HEK293 (cell line): Measurements from ENCODE around the gene CEACAM1.
A peak's percentile ranks its signal among the peaks of the same experiment; 100 is the strongest.
"Not testable (repeated sequence)": the region's sequence is repeated elsewhere in the genome, so short reads cannot be mapped to it uniquely, and the experiment has no call there.

Experiments
- CTCF ChIA-PET: fragments of 350-600 bp; formaldehyde crosslinking; extraction: SDS; loops from one replicate; lab custom pipeline; 2021; ENCODE audit warnings: antibody characterized with exemption; lab: Yijun Ruan, JAX
- POLR2A ChIA-PET: fragments of 300-600 bp; formaldehyde crosslinking; extraction: SDS; loops from one replicate; lab custom pipeline; 2020; ENCODE audit warnings: antibody characterized with exemption, inconsistent platforms; lab: Yijun Ruan, JAX
- H3K27ac ChIP-seq: fragments of 200-500 bp; sonication (Bioruptor generic); 2 replicates; pipeline ENCODE4 v1.5.1; 2014; ENCODE audit warnings: low read depth, low read length, control low read depth, inconsistent platforms; ENCODE audit errors: extremely low read depth
- H3K36me3 ChIP-seq, 2 experiments: fragments of 200-500 bp in 1 of 2; sonication (Bioruptor generic) in 1 of 2; 1 replicate in 1 of 2; 2 replicates in 1 of 2; pipeline ENCODE4 v1.5.1; 2014 to 2017; ENCODE audit warnings: inconsistent platforms in 2 of 2, low read length in 2 of 2; ENCODE audit not compliant: control insufficient read depth in 2 of 2, insufficient read depth in 1 of 2
- H3K4me1 ChIP-seq: fragments of 200-500 bp; sonication (Bioruptor generic); 2 replicates; pipeline ENCODE4 v1.5.1; 2014; ENCODE audit warnings: mild to moderate bottlenecking, low read length, inconsistent platforms; ENCODE audit not compliant: control insufficient read depth, insufficient read depth
- H3K4me3 ChIP-seq: 2 replicates; pipeline ENCODE4 v1.5.1; 2011; ENCODE audit warnings: low read depth, mild to moderate bottlenecking, control low read depth, low read length, moderate library complexity
- H3K9me3 ChIP-seq: fragments of 200-500 bp; sonication (Bioruptor generic); 2 replicates; pipeline ENCODE4 v1.5.1; 2014; ENCODE audit warnings: low read depth, low read length, inconsistent platforms; ENCODE audit not compliant: control insufficient read depth, insufficient read depth
- CTCF ChIP-seq: fragments of 450-650 bp; formaldehyde crosslinking; IDR thresholded peaks from 2 replicates; pipeline ENCODE4 v1.5.1; 2016; ENCODE audit warnings: missing biosample characterization, missing genetic modification characterization
- KLF1 ChIP-seq: fragments of 450-650 bp; formaldehyde crosslinking; IDR thresholded peaks from 2 replicates; pipeline ENCODE4 v1.5.1; 2016; ENCODE audit warnings: missing biosample characterization, missing genetic modification characterization
- PRDM1 ChIP-seq: fragments of 450-650 bp; formaldehyde crosslinking; IDR thresholded peaks from 2 replicates; pipeline ENCODE4; 2016; ENCODE audit warnings: missing biosample characterization, missing genetic modification characterization
- TCF7L2 ChIP-seq: IDR thresholded peaks from 2 replicates; pipeline ENCODE4 v1.6.1; 2011; ENCODE audit warnings: low read depth, mild to moderate bottlenecking, inconsistent platforms, low read length, moderate library complexity, borderline replicate concordance
- ZBTB17 ChIP-seq: fragments of 450-650 bp; formaldehyde crosslinking; IDR thresholded peaks from 2 replicates; pipeline ENCODE4 v1.5.1; 2016; ENCODE audit warnings: missing biosample characterization, missing genetic modification characterization
- ZNF133 ChIP-seq: fragments of 450-650 bp; formaldehyde crosslinking; IDR thresholded peaks from 2 replicates; pipeline ENCODE4 v1.5.1; 2016; ENCODE audit warnings: missing biosample characterization, missing genetic modification characterization
- ZNF140 ChIP-seq: fragments of 450-650 bp; formaldehyde crosslinking; IDR thresholded peaks from 2 replicates; pipeline ENCODE4 v1.5.1; 2016; ENCODE audit warnings: missing biosample characterization, missing genetic modification characterization
- ZNF146 ChIP-seq: fragments of 450-650 bp; formaldehyde crosslinking; IDR thresholded peaks from 2 replicates; pipeline ENCODE4 v1.5.1; 2016; ENCODE audit warnings: missing biosample characterization, missing genetic modification characterization
- ZNF19 ChIP-seq: fragments of 450-650 bp; formaldehyde crosslinking; IDR thresholded peaks from 2 replicates; pipeline ENCODE4; 2016; ENCODE audit warnings: missing biosample characterization, missing genetic modification characterization, low read depth
- ZNF202 ChIP-seq: fragments of 450-650 bp; formaldehyde crosslinking; IDR thresholded peaks from 2 replicates; pipeline ENCODE4 v1.5.1; 2016; ENCODE audit warnings: missing biosample characterization, missing genetic modification characterization, borderline replicate concordance
- ZNF416 ChIP-seq: fragments of 450-650 bp; formaldehyde crosslinking; IDR thresholded peaks from 2 replicates; pipeline ENCODE4 v1.5.1; 2016; ENCODE audit warnings: missing biosample characterization, missing genetic modification characterization
- ZNF529 ChIP-seq: fragments of 450-650 bp; formaldehyde crosslinking; IDR thresholded peaks from 2 replicates; pipeline ENCODE4 v1.5.1; 2017; ENCODE audit warnings: missing genetic modification characterization, missing biosample characterization; ENCODE audit not compliant: insufficient replicate concordance
- ZNF561 ChIP-seq: fragments of 450-650 bp; IDR thresholded peaks from 2 replicates; pipeline ENCODE4 v1.5.1; 2018; ENCODE audit warnings: missing biosample characterization, missing genetic modification characterization, borderline replicate concordance
- ZNF692 ChIP-seq: fragments of 450-650 bp; formaldehyde crosslinking; IDR thresholded peaks from 2 replicates; pipeline ENCODE4 v1.5.1; 2016; ENCODE audit warnings: missing biosample characterization, missing genetic modification characterization
- ZNF768 ChIP-seq: fragments of 450-650 bp; formaldehyde crosslinking; IDR thresholded peaks from 2 replicates; pipeline ENCODE4 v1.5.1; 2018; ENCODE audit warnings: missing biosample characterization, mild to moderate bottlenecking, missing genetic modification characterization
- ZNF843 ChIP-seq: fragments of 450-650 bp; formaldehyde crosslinking; IDR thresholded peaks from 2 replicates; pipeline ENCODE4 v1.5.1; 2016; ENCODE audit warnings: missing biosample characterization, missing genetic modification characterization
- ZSCAN4 ChIP-seq: fragments of 450-650 bp; formaldehyde crosslinking; IDR thresholded peaks from 2 replicates; pipeline ENCODE4 v1.5.1; 2017; ENCODE audit warnings: missing biosample characterization, missing genetic modification characterization

CEACAM1 gene

GRCh38 chr19:42466521-42467182, 61.6 kb downstream of the CEACAM1 start (continued):
- no peak for TF ChIP-seq CTCF (tag by site-specific recombination)

- CTCF ChIA-PET, result interaction anchor here (0.5 to 2.8 kb wide), 10 partner anchors 11 to 959 kb away, joined by 3 to 24 read pairs (median 5); partner anchors contain the start of gene CEACAM1
Measured at GRCh38 chr19:42465827-42466280, 62.4 kb downstream of the CEACAM1 start.

GRCh38 chr19:42461700-42462324, 66.5 kb downstream of the CEACAM1 start:
- no peaks in the 10 kb centered on the region for H3K36me3 ChIP-seq
- TF ChIP-seq ZNF768 (tag by site-specific recombination) (no peak), ZBTB17 (tag by site-specific recombination) (no peak), ZNF140 (tag by site-specific recombination) (no peak), ZNF146 (no peak), ZNF19 (tag by site-specific recombination) (no peak), ZSCAN4 (tag by site-specific recombination) (no peak), ZNF202 (tag by site-specific recombination) (no peak), ZNF529 (tag by site-specific recombination) (no peak), KLF1 (tag by site-specific recombination) (no peak), ZNF561 (tag by site-specific recombination) (no peak), ZNF692 (tag by site-specific recombination) (no peak), TCF7L2 (no peak), ZNF843 (tag by site-specific recombination) (no peak), ZNF133 (no peak)
- TF ChIP-seq, all 188 proteins: peak for 0
- POLR2A ChIA-PET, result no interaction called here
- H3K27ac ChIP-seq, result no peak overlapping the region
- CTCF ChIA-PET, result interaction anchor here (0.7 to 2.1 kb wide), 8 partner anchors 11 to 285 kb away, joined by 3 to 13 read pairs (median 4); partner anchors contain the start of gene CEACAM1
- peaks cover 7% of the 10 kb centered on the region for H3K4me1 ChIP-seq
- no peaks in the 10 kb centered on the region for H3K9me3 ChIP-seq
- H3K4me3 ChIP-seq, result no peak overlapping the region

More at GRCh38 chr19:42465827-42466280, 62.4 kb downstream of the CEACAM1 start:
- Histone ChIP-seq H3K4me3 (no peak overlapping the region), H3K27ac (no peak overlapping the region), H3K9me3 (no peaks in the 10 kb centered on the region), H3K4me1 (peaks cover 22% of the 10 kb centered on the region), H3K36me3 (no peaks in the 10 kb centered on the region)
- TF ChIP-seq PRDM1 (tag by site-specific recombination) (peak; percentile 66; the same call in 1 of the 2 replicates), ZNF416 (no peak), CTCF (tag by site-specific recombination) (0 out of 2 replicates have a peak, but pooled peaks have one; percentile 28)
- POLR2A ChIA-PET, result interaction anchor here (1.6 kb wide), 1 partner anchor 69 kb away, joined by 4 read pairs; no protein-coding TSS in a partner anchor

- H3K27ac ChIP-seq, H3K4me3 ChIP-seq, H3K4me1 ChIP-seq, H3K36me3 ChIP-seq, POLR2A ChIA-PET, H3K9me3 ChIP-seq: not testable (repeated sequence)
- CTCF ChIA-PET, result interaction anchor here (0.7 to 2.1 kb wide), 6 partner anchors 14 to 68 kb away, joined by 3 to 13 read pairs (median 4); partner anchors contain the start of gene CEACAM1
Measured at GRCh38 chr19:42461231-42461630, 67.0 kb downstream of the CEACAM1 start.
